ENCODE results near the gene SMPD3.

Gene SMPD3

GRCh38 chr16:68458101-68458500 lies 9.8 kb upstream of the SMPD3 start:
- Histone ChIP-seq H2AFZ (ENCODE audit: low read depth, low read length) (no peak overlapping the region), H3K9me3 (ENCODE audit: insufficient read depth, low read length) (0 out of 2 replicates have a peak, but pooled peaks cover 5% of the 10 kb centered on the region), H3K4me2 (ENCODE audit: low read length) (no peak overlapping the region), H4K20me1 (ENCODE audit: insufficient read depth, low read length) (no peaks in the 10 kb centered on the region), H3K36me3 (replicated peaks; ENCODE audit: low read depth, low read length) (peaks cover 7% of the 10 kb centered on the region), H3K9ac (ENCODE audit: low read length) (no peak overlapping the region), H3K27me3 (ENCODE audit: low read depth, low read length) (no peaks in the 10 kb centered on the region), H3K4me3 (ENCODE audit: low read length) (no peak overlapping the region), H3K27ac (ENCODE audit: low read length) (no peak overlapping the region), H3K4me1 (ENCODE audit: low read length) (peaks cover 20% of the 10 kb centered on the region), H3K79me2 (ENCODE audit: low read length) (no peaks in the 10 kb centered on the region)
- TF ChIP-seq EZH2phosphoT487 (IDR thresholded peaks at IDR 0.05; ENCODE audit: low read depth) (no peak), CTCF (IDR thresholded peaks at IDR 0.05; ENCODE audit: low read depth, low read length) (no peak)

DNA sequence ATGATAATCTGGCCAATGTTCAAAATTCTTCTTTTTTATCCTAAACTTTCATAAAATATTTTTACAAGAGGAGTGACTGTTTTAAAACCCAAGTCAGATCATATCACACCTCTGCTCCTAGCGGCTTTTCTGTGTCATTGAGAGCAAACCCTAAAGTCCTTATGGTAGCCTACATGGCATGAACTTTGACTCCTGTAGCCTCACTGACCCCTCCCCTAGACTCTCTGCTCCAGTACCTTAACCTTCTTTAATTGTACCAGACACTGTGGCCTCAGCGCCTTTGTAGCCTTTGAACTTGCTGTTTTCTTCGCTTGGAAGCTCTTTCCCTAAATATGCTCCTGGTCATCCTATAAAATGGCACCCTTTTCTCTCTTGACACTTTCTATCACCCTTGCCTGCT lies 7.3 kb upstream of the SMPD3 start:
- Histone ChIP-seq H3K4me1 (ENCODE audit: low read length) (peaks cover 14% of the 10 kb centered on the region), H3K4me2 (ENCODE audit: low read length) (no peak overlapping the region), H3K36me3 (replicated peaks; ENCODE audit: low read depth, low read length) (no peaks in the 10 kb centered on the region), H3K9ac (ENCODE audit: low read length) (no peak overlapping the region), H3K79me2 (ENCODE audit: low read length) (no peaks in the 10 kb centered on the region), H3K27ac (ENCODE audit: low read length) (no peak overlapping the region), H4K20me1 (ENCODE audit: insufficient read depth, low read length) (no peaks in the 10 kb centered on the region), H2AFZ (ENCODE audit: low read depth, low read length) (no peak overlapping the region), H3K27me3 (ENCODE audit: low read depth, low read length) (no peaks in the 10 kb centered on the region), H3K9me3 (ENCODE audit: insufficient read depth, low read length) (no peaks in the 10 kb centered on the region), H3K4me3 (ENCODE audit: low read length) (no peak overlapping the region)
- TF ChIP-seq CTCF (IDR thresholded peaks at IDR 0.05; ENCODE audit: low read depth, low read length) (no peak), EZH2phosphoT487 (IDR thresholded peaks at IDR 0.05; ENCODE audit: low read depth) (no peak)

- Histone ChIP-seq H3K9me3 (ENCODE audit: insufficient read depth, low read length) (no peaks in the 10 kb centered on the region), H3K4me1 (ENCODE audit: low read length) (peaks cover 7% of the 10 kb centered on the region), H3K27ac (ENCODE audit: low read length) (no peak overlapping the region), H3K27me3 (ENCODE audit: low read depth, low read length) (no peaks in the 10 kb centered on the region), H4K20me1 (ENCODE audit: insufficient read depth, low read length) (no peaks in the 10 kb centered on the region), H3K79me2 (ENCODE audit: low read length) (no peaks in the 10 kb centered on the region), H3K9ac (ENCODE audit: low read length) (no peak overlapping the region), H3K36me3 (replicated peaks; ENCODE audit: low read depth, low read length) (no peaks in the 10 kb centered on the region), H3K4me2 (ENCODE audit: low read length) (no peak overlapping the region), H3K4me3 (ENCODE audit: low read length) (no peak overlapping the region), H2AFZ (ENCODE audit: low read depth, low read length) (no peak overlapping the region)
- no peak for TF ChIP-seq EZH2phosphoT487 (IDR thresholded peaks at IDR 0.05; ENCODE audit: low read depth)
- no peak for TF ChIP-seq CTCF (IDR thresholded peaks at IDR 0.05; ENCODE audit: low read depth, low read length)
Observed at GRCh38 chr16:68454920-68455435, 6.7 kb upstream of the SMPD3 start.

DNA sequence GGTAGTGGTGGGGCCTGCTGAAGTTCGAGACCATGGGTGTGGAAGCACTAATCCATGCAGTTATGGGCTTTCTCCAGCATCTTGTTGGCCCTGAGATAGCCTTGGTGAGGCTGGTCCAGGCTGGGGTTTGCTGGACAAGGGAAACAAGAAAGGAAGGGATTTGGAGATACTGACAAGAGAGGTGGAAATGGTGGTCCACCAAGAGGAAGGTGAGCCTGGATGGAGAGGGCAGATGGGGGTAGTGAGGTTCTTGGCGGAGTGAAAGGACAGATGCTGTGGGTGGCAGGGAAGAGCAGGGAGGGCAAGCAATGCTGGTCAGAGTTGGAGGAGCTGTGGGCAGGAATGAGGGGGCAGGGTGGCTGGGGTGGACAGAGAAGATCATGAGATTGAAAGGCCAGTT lies 5.5 kb upstream of the SMPD3 start:
- Histone ChIP-seq H3K27me3 (ENCODE audit: low read depth, low read length) (no peaks in the 10 kb centered on the region), H3K9ac (ENCODE audit: low read length) (no peak overlapping the region), H3K4me3 (ENCODE audit: low read length) (no peak overlapping the region), H3K4me1 (ENCODE audit: low read length) (peaks cover 6% of the 10 kb centered on the region; the same call in 1 of the 2 replicates), H3K9me3 (ENCODE audit: insufficient read depth, low read length) (no peaks in the 10 kb centered on the region), H4K20me1 (ENCODE audit: insufficient read depth, low read length) (no peaks in the 10 kb centered on the region), H3K4me2 (ENCODE audit: low read length) (no peak overlapping the region), H2AFZ (ENCODE audit: low read depth, low read length) (no peak overlapping the region), H3K36me3 (replicated peaks; ENCODE audit: low read depth, low read length) (no peaks in the 10 kb centered on the region), H3K27ac (ENCODE audit: low read length) (no peak overlapping the region), H3K79me2 (ENCODE audit: low read length) (no peaks in the 10 kb centered on the region)
- TF ChIP-seq EZH2phosphoT487 (IDR thresholded peaks at IDR 0.05; ENCODE audit: low read depth) (no peak), CTCF (IDR thresholded peaks at IDR 0.05; ENCODE audit: low read depth, low read length) (no peak)
